ENCODE data around the gene CHRDL2.

DNA sequence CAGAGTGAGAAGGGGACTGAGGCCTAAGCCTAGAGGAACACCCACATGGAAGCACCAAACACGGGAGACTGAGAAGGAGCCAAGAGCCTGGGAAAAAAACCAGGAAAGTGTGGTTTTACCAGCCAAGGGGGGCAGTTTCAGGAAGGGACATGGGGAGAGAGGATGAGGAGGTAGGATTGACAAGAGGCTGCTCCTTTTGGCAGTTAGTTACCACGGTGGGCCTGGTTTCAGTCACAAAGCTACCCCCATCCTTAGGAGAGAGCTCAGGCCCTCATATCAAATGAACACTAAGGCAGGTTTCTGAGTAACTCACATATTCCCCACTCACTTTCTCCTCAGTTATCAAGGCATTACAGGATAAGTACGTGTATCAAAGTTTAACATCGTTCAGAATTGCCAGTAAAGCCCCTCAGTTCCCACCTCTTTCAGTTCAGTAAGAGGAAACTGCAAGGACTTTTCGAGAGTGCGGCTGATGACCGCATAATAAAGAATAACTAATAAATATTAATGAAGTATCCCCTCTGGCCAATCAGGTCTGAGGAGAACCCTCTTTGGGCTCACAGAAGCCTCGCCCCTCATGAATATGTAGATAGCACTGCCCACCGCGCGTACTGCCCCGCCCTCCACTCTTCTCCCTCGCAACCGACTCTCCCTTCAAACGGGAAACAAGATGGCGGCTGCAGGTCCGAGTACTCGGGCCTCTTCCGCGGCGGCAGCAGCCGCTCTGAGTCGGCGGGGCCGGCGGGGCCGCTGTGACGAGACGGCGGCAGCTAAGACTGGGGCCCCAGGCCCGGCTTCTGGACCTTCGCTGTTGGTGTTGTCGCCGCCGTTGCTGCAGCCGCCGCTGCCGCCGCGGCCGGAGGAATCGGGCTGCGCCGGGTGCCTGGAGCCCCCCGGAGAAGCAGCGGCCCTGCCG lies 17.2 kb upstream of the CHRDL2 start, which contains the start of gene RNF169:
- TF ChIP-seq, protein P1, sequence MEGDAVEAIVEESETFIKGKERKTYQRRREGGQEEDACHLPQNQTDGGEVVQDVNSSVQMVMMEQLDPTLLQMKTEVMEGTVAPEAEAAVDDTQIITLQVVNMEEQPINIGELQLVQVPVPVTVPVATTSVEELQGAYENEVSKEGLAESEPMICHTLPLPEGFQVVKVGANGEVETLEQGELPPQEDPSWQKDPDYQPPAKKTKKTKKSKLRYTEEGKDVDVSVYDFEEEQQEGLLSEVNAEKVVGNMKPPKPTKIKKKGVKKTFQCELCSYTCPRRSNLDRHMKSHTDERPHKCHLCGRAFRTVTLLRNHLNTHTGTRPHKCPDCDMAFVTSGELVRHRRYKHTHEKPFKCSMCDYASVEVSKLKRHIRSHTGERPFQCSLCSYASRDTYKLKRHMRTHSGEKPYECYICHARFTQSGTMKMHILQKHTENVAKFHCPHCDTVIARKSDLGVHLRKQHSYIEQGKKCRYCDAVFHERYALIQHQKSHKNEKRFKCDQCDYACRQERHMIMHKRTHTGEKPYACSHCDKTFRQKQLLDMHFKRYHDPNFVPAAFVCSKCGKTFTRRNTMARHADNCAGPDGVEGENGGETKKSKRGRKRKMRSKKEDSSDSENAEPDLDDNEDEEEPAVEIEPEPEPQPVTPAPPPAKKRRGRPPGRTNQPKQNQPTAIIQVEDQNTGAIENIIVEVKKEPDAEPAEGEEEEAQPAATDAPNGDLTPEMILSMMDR (IDR thresholded peaks at IDR 0.05), result no peak
- TF ChIP-seq POLR2AphosphoS5 (IDR thresholded peaks at IDR 0.05), result peak; percentile 70 to 75 (median 72)
